Stimulated activated CD4-positive, alpha-beta T cell treated with anti-CD3 and anti-CD28 coated beads, Interleukin-4, amount 100 ng/mL, for 4 hours (primary cell): ENCODE data around the gene ADIRF.
A peak's percentile ranks its signal among the peaks of the same experiment; 100 is the strongest.
"Not testable (repeated sequence)": the region's sequence is repeated elsewhere in the genome, so short reads cannot be mapped to it uniquely, and the experiment has no call there.

Source experiments
- DNase-seq, 2 experiments: peaks; one replicate each; pipeline ENCODE4 v3.0.0-alpha.2; 2020

Gene ADIRF

GRCh38 chr10:86961481-86962091, 6.7 kb upstream of the ADIRF start:
- no peak for DNase-seq

GRCh38 chr10:86962136-86962980, 5.9 kb upstream of the ADIRF start:
- no peak for DNase-seq

- DNase-seq = no peak
Observed at GRCh38 chr10:86962981-86963310, 5.3 kb upstream of the ADIRF start.

- no peak for DNase-seq
Observed at GRCh38 chr10:86963341-86963919, 4.9 kb upstream of the ADIRF start.

- DNase-seq = no peak
Observed at GRCh38 chr10:86964061-86964846, 4.0 kb upstream of the ADIRF start.

GRCh38 chr10:86964847-86965190, 3.5 kb upstream of the ADIRF start:
- DNase-seq = no peak

- DNase-seq = peak in 1 of 2 experiments; percentile 22
Observed at GRCh38 chr10:86965986-86966654, 2.2 kb upstream of the ADIRF start.

- no peak for DNase-seq
Observed at GRCh38 chr10:86967481-86967941, 771 bp upstream of the ADIRF start.

- DNase-seq = no peak
Observed at GRCh38 chr10:86968994-86969355, 693 bp downstream of the ADIRF start.

GRCh38 chr10:86969421-86970041, 1.2 kb downstream of the ADIRF start:
- DNase-seq = no peak

GRCh38 chr10:86970162-86970981, 2.1 kb downstream of the ADIRF start:
- no peak for DNase-seq

- DNase-seq = no peak
Observed at GRCh38 chr10:86970982-86971231, 2.6 kb downstream of the ADIRF start.

- DNase-seq = peak; percentile 88 to 89
Observed at GRCh38 chr10:86971232-86971991, 3.1 kb downstream of the ADIRF start.

- no peak for DNase-seq
Observed at GRCh38 chr10:86972613-86973380, 4.5 kb downstream of the ADIRF start.

- DNase-seq = no peak
Observed at GRCh38 chr10:86974484-86974883, 6.2 kb downstream of the ADIRF start.

GRCh38 chr10:86976362-86977056, 8.2 kb downstream of the ADIRF start:
- DNase-seq = no peak

GRCh38 chr10:86978457-86978856, 10.2 kb downstream of the ADIRF start:
- DNase-seq = not testable (repeated sequence)

- DNase-seq = no peak
Observed at GRCh38 chr10:86979296-86979818, 11.1 kb downstream of the ADIRF start.

GRCh38 chr10:86979977-86980448, 11.7 kb downstream of the ADIRF start:
- DNase-seq = no peak
